Stomach smooth muscle (tissue), 2 donors: Measurements from ENCODE around the gene ACBD7.

Experiments
- H3K27ac ChIP-seq: one replicate; pipeline ENCODE4 v1.7.0; 2013; ENCODE audit warnings: mild to moderate bottlenecking, low read length, inconsistent platforms
- H3K27me3 ChIP-seq, 2 donors: one replicate each; pipeline ENCODE4 v1.7.0; 2013; ENCODE audit warnings: low read length in 2 of 2; ENCODE audit not compliant: insufficient read depth in 2 of 2, control insufficient read depth in 1 of 2
- H3K36me3 ChIP-seq, 2 donors: one replicate each; pipeline ENCODE4 v1.7.0; 2013; ENCODE audit warnings: low read length in 2 of 2; ENCODE audit not compliant: control insufficient read depth in 2 of 2, insufficient read depth in 2 of 2
- H3K4me1 ChIP-seq: one replicate; pipeline ENCODE4 v1.7.0; 2013; ENCODE audit warnings: low read length; ENCODE audit not compliant: control insufficient read depth, insufficient read depth
- H3K4me3 ChIP-seq, 2 donors: one replicate each; pipeline ENCODE4 v1.7.0; 2013; ENCODE audit warnings: low read length in 2 of 2
- H3K9ac ChIP-seq, 2 donors: one replicate each; pipeline ENCODE4 v1.7.0; 2013; ENCODE audit warnings: low read length in 2 of 2, mild to moderate bottlenecking in 1 of 2
- H3K9me3 ChIP-seq, 2 donors: one replicate each; pipeline ENCODE4 v1.7.0; 2013; ENCODE audit warnings: low read length in 2 of 2; ENCODE audit not compliant: control insufficient read depth in 2 of 2
- donor health status: healthy.
- donor health status: Pancreatic carcinoma.

The ACBD7 gene

GRCh38 chr10:15088428-15089261 is at the start of gene ACBD7:
Gene ACBD7, minus strand, starts transcription at chr10:15088776. Its CDS starts 48 bp downstream, at chr10:15088728.
- Histone ChIP-seq H3K9ac (no peak within 1 kb of the TSS), H3K4me1 (peaks cover 16% of the 10 kb centered on the region), H3K4me3 (peak within 1 kb of the TSS; percentile 36 to 77), H3K9me3 (no peaks in the 10 kb centered on the region), H3K27me3 (peaks cover 3 to 4% of the 10 kb centered on the region in 2 donors), H3K36me3 (no peaks in the 10 kb centered on the region), H3K27ac (no peak within 1 kb of the TSS)

GRCh38 chr10:15137636-15138035 is 49.1 kb upstream of the ACBD7 start:
- H3K9me3 ChIP-seq = no peaks in the 10 kb centered on the region
- no peaks in the 10 kb centered on the region for H3K27me3 ChIP-seq
- no peak overlapping the region for H3K27ac ChIP-seq
- no peaks in the 10 kb centered on the region for H3K4me1 ChIP-seq
- no peak overlapping the region for H3K9ac ChIP-seq
- peaks cover 8 to 28% of the 10 kb centered on the region in 2 donors for H3K36me3 ChIP-seq
- H3K4me3 ChIP-seq = no peak overlapping the region

- H3K9ac ChIP-seq = no peak overlapping the region
- no peak overlapping the region for H3K27ac ChIP-seq
- no peaks in the 10 kb centered on the region for H3K9me3 ChIP-seq
Measured at GRCh38 chr10:15137036-15137359, 48.4 kb upstream of the ACBD7 start.

GRCh38 chr10:15136129-15137035 is 47.8 kb upstream of the ACBD7 start:
- Histone ChIP-seq H3K27ac (no peak overlapping the region), H3K9ac (no peak overlapping the region), H3K4me3 (no peak overlapping the region), H3K9me3 (no peaks in the 10 kb centered on the region), H3K4me1 (no peaks in the 10 kb centered on the region), H3K27me3 (no peaks in the 10 kb centered on the region), H3K36me3 (peaks cover 9 to 35% of the 10 kb centered on the region in 2 donors)

More at GRCh38 chr10:15137036-15137359, 48.4 kb upstream of the ACBD7 start:
- Histone ChIP-seq H3K4me1 (no peaks in the 10 kb centered on the region), H3K36me3 (peaks cover 9 to 31% of the 10 kb centered on the region in 2 donors), H3K27me3 (no peaks in the 10 kb centered on the region), H3K4me3 (no peak overlapping the region)

- Histone ChIP-seq H3K27me3 (no peaks in the 10 kb centered on the region), H3K36me3 (peaks cover 15 to 37% of the 10 kb centered on the region in 2 donors), H3K9me3 (no peaks in the 10 kb centered on the region), H3K9ac (no peak overlapping the region), H3K4me3 (no peak overlapping the region), H3K27ac (no peak overlapping the region), H3K4me1 (no peaks in the 10 kb centered on the region)
Measured at GRCh38 chr10:15131330-15131729, 42.8 kb upstream of the ACBD7 start.

- Histone ChIP-seq H3K4me3 (no peak overlapping the region), H3K4me1 (no peaks in the 10 kb centered on the region), H3K9ac (no peak overlapping the region), H3K27me3 (no peaks in the 10 kb centered on the region), H3K27ac (no peak overlapping the region), H3K9me3 (no peaks in the 10 kb centered on the region), H3K36me3 (peaks cover 14 to 18% of the 10 kb centered on the region in 2 donors)
Measured at GRCh38 chr10:15124908-15125307, 36.3 kb upstream of the ACBD7 start.

- peaks cover 20 to 24% of the 10 kb centered on the region in 2 donors for H3K36me3 ChIP-seq
Measured at GRCh38 chr10:15124190-15124589, 35.6 kb upstream of the ACBD7 start.

GRCh38 chr10:15123749-15124184 is 35.2 kb upstream of the ACBD7 start:
- Histone ChIP-seq H3K27me3 (no peaks in the 10 kb centered on the region), H3K9me3 (no peaks in the 10 kb centered on the region), H3K36me3 (peaks cover 24 to 29% of the 10 kb centered on the region in 2 donors), H3K27ac (no peak overlapping the region), H3K9ac (no peak overlapping the region), H3K4me3 (no peak overlapping the region), H3K4me1 (no peaks in the 10 kb centered on the region)

More at GRCh38 chr10:15124190-15124589, 35.6 kb upstream of the ACBD7 start:
- Histone ChIP-seq H3K9me3 (no peaks in the 10 kb centered on the region), H3K9ac (no peak overlapping the region), H3K27ac (no peak overlapping the region), H3K27me3 (no peaks in the 10 kb centered on the region), H3K4me3 (no peak overlapping the region), H3K4me1 (no peaks in the 10 kb centered on the region)

GRCh38 chr10:15122477-15123030 is 34.0 kb upstream of the ACBD7 start:
- no peaks in the 10 kb centered on the region for H3K27me3 ChIP-seq
- no peak overlapping the region for H3K27ac ChIP-seq
- no peak overlapping the region for H3K9ac ChIP-seq
- no peaks in the 10 kb centered on the region for H3K4me1 ChIP-seq
- no peaks in the 10 kb centered on the region for H3K9me3 ChIP-seq
- no peak overlapping the region for H3K4me3 ChIP-seq
- H3K36me3 ChIP-seq = peaks cover 26 to 32% of the 10 kb centered on the region in 2 donors

GRCh38 chr10:15121707-15122106 is 33.1 kb upstream of the ACBD7 start:
- Histone ChIP-seq H3K9ac (no peak overlapping the region), H3K36me3 (peaks cover 29 to 32% of the 10 kb centered on the region in 2 donors), H3K4me1 (no peaks in the 10 kb centered on the region), H3K9me3 (no peaks in the 10 kb centered on the region), H3K27ac (no peak overlapping the region), H3K4me3 (no peak overlapping the region), H3K27me3 (no peaks in the 10 kb centered on the region)
